NB4 (cell line): ENCODE results near the gene C1QTNF9.

Experiments used
- POLR2A ChIP-seq: IDR thresholded peaks from 2 replicates; pipeline ENCODE4 v1.6.1; 2011; ENCODE audit warnings: mild to moderate bottlenecking; ENCODE audit not compliant: insufficient read length; ENCODE audit errors: extremely low read depth
- TF ChIP-seq, protein P1 (sequence below): IDR thresholded peaks from 2 replicates; pipeline ENCODE4 v1.6.1; 2011; ENCODE audit warnings: low read depth, low read length
- TF ChIP-seq, protein P2 (sequence below): IDR thresholded peaks from one replicate; pipeline ENCODE4 v1.5.1; 2012; ENCODE audit warnings: low read depth, low read length

DNA sequence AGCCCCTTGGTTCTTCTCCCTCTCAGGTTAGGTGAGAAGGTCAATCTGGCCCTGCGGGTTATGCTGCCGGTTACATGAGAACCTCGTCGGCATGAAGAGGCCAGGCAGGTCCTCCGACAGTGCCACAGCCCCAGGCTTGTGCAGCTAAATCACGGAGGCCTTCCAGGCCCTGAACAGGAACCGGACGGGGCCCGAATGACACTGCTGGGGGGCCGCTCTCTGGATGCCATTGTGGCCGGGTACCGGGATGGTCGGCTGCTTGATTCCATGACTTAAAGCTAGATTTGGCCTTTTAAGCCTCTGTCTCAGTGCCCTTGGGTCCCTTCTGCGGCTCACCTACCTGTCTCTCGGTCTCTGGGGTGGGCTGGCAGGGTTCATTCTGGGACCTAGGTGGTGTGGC, 48.4 kb downstream of the C1QTNF9 start:
- TF ChIP-seq, protein P1, sequence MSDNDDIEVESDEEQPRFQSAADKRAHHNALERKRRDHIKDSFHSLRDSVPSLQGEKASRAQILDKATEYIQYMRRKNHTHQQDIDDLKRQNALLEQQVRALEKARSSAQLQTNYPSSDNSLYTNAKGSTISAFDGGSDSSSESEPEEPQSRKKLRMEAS = no peak
- TF ChIP-seq, protein P2, sequence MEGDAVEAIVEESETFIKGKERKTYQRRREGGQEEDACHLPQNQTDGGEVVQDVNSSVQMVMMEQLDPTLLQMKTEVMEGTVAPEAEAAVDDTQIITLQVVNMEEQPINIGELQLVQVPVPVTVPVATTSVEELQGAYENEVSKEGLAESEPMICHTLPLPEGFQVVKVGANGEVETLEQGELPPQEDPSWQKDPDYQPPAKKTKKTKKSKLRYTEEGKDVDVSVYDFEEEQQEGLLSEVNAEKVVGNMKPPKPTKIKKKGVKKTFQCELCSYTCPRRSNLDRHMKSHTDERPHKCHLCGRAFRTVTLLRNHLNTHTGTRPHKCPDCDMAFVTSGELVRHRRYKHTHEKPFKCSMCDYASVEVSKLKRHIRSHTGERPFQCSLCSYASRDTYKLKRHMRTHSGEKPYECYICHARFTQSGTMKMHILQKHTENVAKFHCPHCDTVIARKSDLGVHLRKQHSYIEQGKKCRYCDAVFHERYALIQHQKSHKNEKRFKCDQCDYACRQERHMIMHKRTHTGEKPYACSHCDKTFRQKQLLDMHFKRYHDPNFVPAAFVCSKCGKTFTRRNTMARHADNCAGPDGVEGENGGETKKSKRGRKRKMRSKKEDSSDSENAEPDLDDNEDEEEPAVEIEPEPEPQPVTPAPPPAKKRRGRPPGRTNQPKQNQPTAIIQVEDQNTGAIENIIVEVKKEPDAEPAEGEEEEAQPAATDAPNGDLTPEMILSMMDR = no peak
- no peak for TF ChIP-seq POLR2A
